CD14-positive monocyte (primary cell): ENCODE results near the gene ASCL2. TPM values are rescaled to one million over a fixed set of nuclear protein-coding genes. Genes with fewer than 3 reads are reported as not detected.

Source experiments
- DNase-seq, 3 donors: peaks; one replicate each; pipeline ENCODE4 v3.0.0-alpha.2; 2011 to 2022
- H2AFZ ChIP-seq: 2 replicates; pipeline ENCODE4 v1.6.0; 2012; ENCODE audit warnings: mild to moderate bottlenecking, low read depth, low read length, inconsistent platforms; ENCODE audit not compliant: insufficient read depth, poor library complexity, severe bottlenecking
- H3K27ac ChIP-seq, 2 donors: 1 replicate in 1 of 2; 2 replicates in 1 of 2; pipeline ENCODE4 v1.5.1; 2012 to 2013; ENCODE audit warnings: low read length in 2 of 2, control low read depth in 1 of 2, inconsistent platforms in 1 of 2, low read depth in 1 of 2, mild to moderate bottlenecking in 1 of 2
- H3K27me3 ChIP-seq, 2 donors: one replicate each; pipeline versions ENCODE4 v1.6.0 to v1.6.1; 2011 to 2013; ENCODE audit warnings: low read length in 2 of 2; ENCODE audit not compliant: control insufficient read depth in 2 of 2, insufficient read depth in 2 of 2
- H3K36me3 ChIP-seq, 2 donors: replicated peaks in 1 of 2; 1 replicate in 1 of 2; 2 replicates in 1 of 2; pipeline versions ENCODE4 v1.5.1 to v1.6.1; 2012 to 2013; ENCODE audit warnings: low read length in 2 of 2, control low read depth in 1 of 2, inconsistent platforms in 1 of 2, mild to moderate bottlenecking in 1 of 2; ENCODE audit not compliant: insufficient read depth in 2 of 2, control insufficient read depth in 1 of 2
- H3K4me1 ChIP-seq, 2 donors: 1 replicate in 1 of 2; 2 replicates in 1 of 2; pipeline versions ENCODE4 v1.5.1 to v1.6.1; 2012 to 2013; ENCODE audit warnings: low read length in 2 of 2, control low read depth in 1 of 2, inconsistent platforms in 1 of 2, mild to moderate bottlenecking in 1 of 2, moderate library complexity in 1 of 2; ENCODE audit not compliant: insufficient read depth in 2 of 2, control insufficient read depth in 1 of 2
- H3K4me2 ChIP-seq: replicated peaks from 2 replicates; pipeline ENCODE3; 2012; ENCODE audit warnings: low read length, moderate library complexity, mild to moderate bottlenecking; ENCODE audit not compliant: poor library complexity, severe bottlenecking; ENCODE audit errors: extremely low read depth
- H3K4me3 ChIP-seq, 3 experiments: fragments of 200-600 bp in 1 of 3; sonication (generic) in 1 of 3; replicated peaks in 1 of 3; 1 replicate in 2 of 3; 2 replicates in 1 of 3; pipeline ENCODE4 v1.5.1; 2011 to 2013; ENCODE audit warnings: low read length in 3 of 3, mild to moderate bottlenecking in 3 of 3, control low read depth in 2 of 3, low read depth in 2 of 3, inconsistent platforms in 1 of 3, moderate library complexity in 1 of 3
- H3K79me2 ChIP-seq: 2 replicates; pipeline ENCODE4 v1.6.0; 2012; ENCODE audit warnings: mild to moderate bottlenecking, control low read depth, inconsistent platforms, low read length, moderate library complexity; ENCODE audit not compliant: insufficient read depth
- H3K9ac ChIP-seq: 2 replicates; pipeline ENCODE4 v1.6.0; 2017; ENCODE audit warnings: low read length, mild to moderate bottlenecking; ENCODE audit not compliant: insufficient read depth, poor library complexity, severe bottlenecking
- H3K9me3 ChIP-seq, 2 donors: replicated peaks in 1 of 2; 1 replicate in 1 of 2; 2 replicates in 1 of 2; pipeline versions ENCODE4 v1.5.1 to v1.6.1; 2012 to 2013; ENCODE audit warnings: low read length in 2 of 2, control low read depth in 1 of 2; ENCODE audit not compliant: control insufficient read depth in 1 of 2, insufficient read depth in 1 of 2
- H4K20me1 ChIP-seq: 2 replicates; pipeline ENCODE4 v1.6.0; 2012; ENCODE audit warnings: mild to moderate bottlenecking, low read length, control low read depth, moderate library complexity; ENCODE audit not compliant: insufficient read depth
- H3K27ac Mint-ChIP-seq, 7 donors: one replicate each; pipeline ENCODE4 v1.8.0; 2020; ENCODE audit warnings: mild to moderate bottlenecking in 7 of 7, mixed read lengths in 7 of 7, moderate library complexity in 6 of 7, inconsistent platforms in 2 of 7
- H3K27me3 Mint-ChIP-seq, 3 donors: one replicate each; pipeline ENCODE4 v1.8.0; 2021 to 2022; ENCODE audit warnings: low read depth in 3 of 3, mild to moderate bottlenecking in 3 of 3, mixed read lengths in 3 of 3, moderate library complexity in 3 of 3, inconsistent platforms in 1 of 3
- H3K36me3 Mint-ChIP-seq, 2 donors: one replicate each; pipeline ENCODE4 v1.8.0; 2020; ENCODE audit warnings: mixed read lengths in 2 of 2, inconsistent platforms in 1 of 2, mild to moderate bottlenecking in 1 of 2
- H3K4me1 Mint-ChIP-seq: one replicate; pipeline ENCODE4 v1.8.0; 2020; ENCODE audit warnings: mild to moderate bottlenecking, mixed read lengths
- H3K4me3 Mint-ChIP-seq, 2 donors: one replicate each; pipeline ENCODE4 v1.8.0; 2020; ENCODE audit warnings: mild to moderate bottlenecking in 2 of 2, mixed read lengths in 2 of 2, moderate library complexity in 1 of 2
- H3K9me3 Mint-ChIP-seq, 7 donors: one replicate each; pipeline ENCODE4 v1.8.0; 2020 to 2022; ENCODE audit warnings: mixed read lengths in 7 of 7, mild to moderate bottlenecking in 6 of 7, moderate library complexity in 6 of 7, inconsistent platforms in 2 of 7
- WGBS: methylation state at CpG from one replicate; pipeline ENCODE4 v1.1.5; 2013; ENCODE audit warnings: missing lambda C conversion rate; ENCODE audit not compliant: insufficient coverage; 5-methylcytosine and 5-hydroxymethylcytosine counted together
- intact Hi-C, 2 donors: fragments of 100-400 bp; cut with micrococcal nuclease; formaldehyde crosslinking; loops; one replicate each; pipeline versions ENCODE4 v1.15.0 to v1.15.1; 2023
- polyA plus RNA-seq, 3 donors: library from polyadenylated mRNA; depleted of rRNA in 1 of 3; unstranded in 2 of 3; stranded (reverse) in 1 of 3; fragments of 300-500 nt in 2 of 3; fragments of >200 nt in 1 of 3; fragmentation: Illumina TruSeq in 2 of 3; gene quantifications; 1 replicate in 2 of 3; 2 replicates in 1 of 3; pipeline ENCODE4 v1.2.3, GENCODE V29; 2012 to 2021
- TF ChIP-seq, protein P1 (sequence below): fragments of 200-600 bp; IDR thresholded peaks from one replicate; pipeline ENCODE4 v1.8.0; 2022; ENCODE audit warnings: antibody characterized with exemption, mild to moderate bottlenecking

The ASCL2 gene
- polyA plus RNA-seq, 3 donors = 5.7 to 11.4 (median 8.3) TPM

- no peak overlapping the region for H3K27ac Mint-ChIP-seq
- Histone ChIP-seq H3K4me2 (no peak overlapping the region), H4K20me1 (no peaks in the 10 kb centered on the region), H3K36me3 (no peaks in the 10 kb centered on the region), H3K27me3 (peaks cover 0 to 3% of the 10 kb centered on the region in 2 donors), H3K27ac (no peak overlapping the region), H2AFZ (no peak overlapping the region), H3K4me3 (no peak overlapping the region), H3K4me1 (no peaks in the 10 kb centered on the region), H3K79me2 (no peaks in the 10 kb centered on the region), H3K9ac (no peak overlapping the region), H3K9me3 (peaks cover 5 to 10% of the 10 kb centered on the region in 2 donors)
- no peaks in the 10 kb centered on the region for H3K36me3 Mint-ChIP-seq
- H3K9me3 Mint-ChIP-seq = peaks cover 11 to 25% (median 20%) of the 10 kb centered on the region in 7 donors
- TF ChIP-seq, protein P1, sequence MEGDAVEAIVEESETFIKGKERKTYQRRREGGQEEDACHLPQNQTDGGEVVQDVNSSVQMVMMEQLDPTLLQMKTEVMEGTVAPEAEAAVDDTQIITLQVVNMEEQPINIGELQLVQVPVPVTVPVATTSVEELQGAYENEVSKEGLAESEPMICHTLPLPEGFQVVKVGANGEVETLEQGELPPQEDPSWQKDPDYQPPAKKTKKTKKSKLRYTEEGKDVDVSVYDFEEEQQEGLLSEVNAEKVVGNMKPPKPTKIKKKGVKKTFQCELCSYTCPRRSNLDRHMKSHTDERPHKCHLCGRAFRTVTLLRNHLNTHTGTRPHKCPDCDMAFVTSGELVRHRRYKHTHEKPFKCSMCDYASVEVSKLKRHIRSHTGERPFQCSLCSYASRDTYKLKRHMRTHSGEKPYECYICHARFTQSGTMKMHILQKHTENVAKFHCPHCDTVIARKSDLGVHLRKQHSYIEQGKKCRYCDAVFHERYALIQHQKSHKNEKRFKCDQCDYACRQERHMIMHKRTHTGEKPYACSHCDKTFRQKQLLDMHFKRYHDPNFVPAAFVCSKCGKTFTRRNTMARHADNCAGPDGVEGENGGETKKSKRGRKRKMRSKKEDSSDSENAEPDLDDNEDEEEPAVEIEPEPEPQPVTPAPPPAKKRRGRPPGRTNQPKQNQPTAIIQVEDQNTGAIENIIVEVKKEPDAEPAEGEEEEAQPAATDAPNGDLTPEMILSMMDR = no peak
- no peak for DNase-seq
- 100% methylated on average over 2 of the region's 4 CpGs for WGBS
- peaks cover 8 to 19% (median 16%) of the 10 kb centered on the region in 3 donors for H3K27me3 Mint-ChIP-seq
- no peak overlapping the region for H3K4me3 Mint-ChIP-seq
- peaks cover 6% of the 10 kb centered on the region for H3K4me1 Mint-ChIP-seq
- intact Hi-C loops = no loop called here
Observed at GRCh38 chr11:2222451-2222850, 47.9 kb downstream of the ASCL2 start.

DNA sequence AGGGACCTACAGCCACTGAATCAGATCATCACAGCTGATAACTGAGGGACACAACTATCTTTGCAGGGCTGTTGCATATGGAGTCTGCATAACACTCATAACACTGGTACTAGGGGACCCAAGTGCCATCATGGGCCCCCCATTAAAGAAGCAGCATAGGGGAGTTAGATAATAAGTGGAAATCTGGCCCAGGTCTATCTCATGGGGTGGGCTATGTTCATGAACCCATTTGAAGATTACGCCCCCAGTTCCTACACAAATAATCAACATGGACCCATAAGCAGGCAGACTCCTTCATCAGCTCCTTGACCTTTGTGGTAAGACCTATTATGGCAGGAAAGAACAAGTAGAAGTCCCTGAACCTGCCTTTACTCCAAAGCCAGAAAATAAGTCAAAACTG lies 48.8 kb downstream of the ASCL2 start:
- no peak overlapping the region for H3K4me3 Mint-ChIP-seq
- no peaks in the 10 kb centered on the region for H3K4me1 ChIP-seq
- no peak overlapping the region for H3K4me3 ChIP-seq
- H3K27ac Mint-ChIP-seq = no peak overlapping the region
- no peak overlapping the region for H2AFZ ChIP-seq
- no CpG with 5 or more reads among the region's 1 CpG for WGBS
- H3K27me3 ChIP-seq = no peaks in the 10 kb centered on the region
- no peak for DNase-seq
- no peaks in the 10 kb centered on the region for H3K36me3 ChIP-seq
- H3K36me3 Mint-ChIP-seq = no peaks in the 10 kb centered on the region
- no peak overlapping the region for H3K4me2 ChIP-seq
- intact Hi-C loops = no loop called here
- H3K9me3 ChIP-seq = peaks cover 5 to 10% of the 10 kb centered on the region in 2 donors
- H4K20me1 ChIP-seq = no peaks in the 10 kb centered on the region
- TF ChIP-seq, protein P1 = no peak
- H3K9me3 Mint-ChIP-seq = peaks cover 11 to 25% (median 19%) of the 10 kb centered on the region in 7 donors
- H3K9ac ChIP-seq = no peak overlapping the region
- H3K79me2 ChIP-seq = no peaks in the 10 kb centered on the region
- peaks cover 8 to 18% (median 16%) of the 10 kb centered on the region in 3 donors for H3K27me3 Mint-ChIP-seq
- no peak overlapping the region for H3K27ac ChIP-seq
- H3K4me1 Mint-ChIP-seq = peaks cover 6% of the 10 kb centered on the region
